CD4-positive, CD25-positive, alpha-beta regulatory T cell (primary cell): ENCODE measurements around the gene TNIK. TPM values are rescaled to one million over a fixed set of nuclear protein-coding genes. Genes with fewer than 3 reads are reported as not detected.

Experiments
- ATAC-seq, 2 donors: fragments of 150-1000 bp; cut with Tn5 transposase; one replicate each; pipeline ENCODE4 v1.10.0; 2021; ENCODE audit warnings: low read depth in 2 of 2, moderate number of reproducible peaks in 2 of 2, moderate library complexity in 1 of 2
- DNase-seq, 3 donors: peaks; one replicate each; pipeline versions ENCODE4 v3.0.0 to v3.0.0-alpha.2; 2012 to 2022; ENCODE audit warnings: mixed read lengths in 1 of 3
- H3K27ac ChIP-seq: one replicate; pipeline ENCODE4 v1.7.0; 2013; ENCODE audit warnings: mild to moderate bottlenecking, low read length; ENCODE audit not compliant: insufficient read depth, poor library complexity, severe bottlenecking
- H3K27me3 ChIP-seq: one replicate; pipeline ENCODE4 v1.7.0; 2013; ENCODE audit warnings: low read length; ENCODE audit not compliant: control insufficient read depth, insufficient read depth
- H3K36me3 ChIP-seq: one replicate; pipeline ENCODE4 v1.7.0; 2013; ENCODE audit warnings: mild to moderate bottlenecking, low read length, moderate library complexity; ENCODE audit not compliant: control insufficient read depth, insufficient read depth
- H3K4me1 ChIP-seq: 2 replicates; pipeline ENCODE4 v1.7.0; 2013; ENCODE audit warnings: mild to moderate bottlenecking, low read length; ENCODE audit not compliant: insufficient read depth, control insufficient read depth, poor library complexity, severe bottlenecking
- H3K4me3 ChIP-seq: one replicate; pipeline ENCODE4 v1.7.0; 2013; ENCODE audit warnings: low read depth, mild to moderate bottlenecking, low read length, moderate library complexity
- H3K9me3 ChIP-seq, 2 experiments: 1 replicate in 1 of 2; 2 replicates in 1 of 2; pipeline ENCODE4 v1.7.0; 2013; ENCODE audit warnings: low read length in 2 of 2, mild to moderate bottlenecking in 1 of 2, moderate library complexity in 1 of 2; ENCODE audit not compliant: control insufficient read depth in 2 of 2
- H3K27ac Mint-ChIP-seq, 3 donors: one replicate each; pipeline ENCODE4 v1.8.0; 2020 to 2022; ENCODE audit warnings: mild to moderate bottlenecking in 3 of 3, mixed read lengths in 3 of 3, moderate library complexity in 2 of 3
- H3K27me3 Mint-ChIP-seq: one replicate; pipeline ENCODE4 v1.8.0; 2022; ENCODE audit warnings: mild to moderate bottlenecking, mixed read lengths
- H3K36me3 Mint-ChIP-seq: one replicate; pipeline ENCODE4 v1.8.0; 2020; ENCODE audit warnings: mixed read lengths
- H3K4me1 Mint-ChIP-seq, 4 donors: one replicate each; pipeline ENCODE4 v1.8.0; 2020 to 2022; ENCODE audit warnings: mixed read lengths in 4 of 4, mild to moderate bottlenecking in 1 of 4
- H3K4me3 Mint-ChIP-seq, 4 donors: one replicate each; pipeline ENCODE4 v1.8.0; 2020 to 2022; ENCODE audit warnings: mild to moderate bottlenecking in 4 of 4, mixed read lengths in 4 of 4, moderate library complexity in 3 of 4
- H3K9me3 Mint-ChIP-seq, 7 donors: one replicate each; pipeline ENCODE4 v1.8.0; 2020 to 2022; ENCODE audit warnings: mixed read lengths in 7 of 7, mild to moderate bottlenecking in 3 of 7, moderate library complexity in 2 of 7
- polyA plus RNA-seq, 4 donors: library from polyadenylated mRNA; unstranded; fragments of 300-500 nt; fragmentation: Illumina TruSeq; gene quantifications; one replicate each; pipeline ENCODE4 v1.2.3, GENCODE V29; 2021
- total RNA-seq: library from RNA; stranded (reverse); gene quantifications from one replicate; pipeline ENCODE4 v1.2.3, GENCODE V29; 2022

TNIK gene
- total and polyA plus RNA-seq, 5 donors from 2014 or later, result 14.7 to 162 (median 22.3) TPM

DNA sequence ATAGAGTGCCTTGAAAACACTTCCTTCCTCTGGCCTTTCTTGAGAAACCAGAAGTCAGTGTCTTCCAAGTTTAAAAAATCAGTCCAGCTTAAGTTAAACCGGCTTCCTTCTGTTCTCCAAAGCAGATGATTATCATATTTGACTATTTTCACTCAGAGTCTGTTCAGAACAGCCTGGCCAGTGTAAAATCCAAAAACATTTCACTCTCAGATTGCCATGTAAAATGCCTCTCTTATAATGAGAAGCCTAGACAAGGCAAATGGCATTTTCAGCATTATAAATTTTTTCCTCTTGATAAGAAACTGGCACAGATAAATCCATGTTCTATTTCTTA is 193.5 kb downstream of the TNIK start:
- Histone ChIP-seq H3K36me3 (no peaks in the 10 kb centered on the region), H3K27ac (peak overlapping the region; percentile 64), H3K9me3 (no peaks in the 10 kb centered on the region), H3K4me3 (peak overlapping the region; percentile 75), H3K4me1 (peaks cover 80% of the 10 kb centered on the region), H3K27me3 (no peaks in the 10 kb centered on the region)
- H3K36me3 Mint-ChIP-seq, result peaks cover 8% of the 10 kb centered on the region
- peak overlapping the region; percentile 89 to 94 (median 92) for H3K27ac Mint-ChIP-seq
- H3K27me3 Mint-ChIP-seq, result no peaks in the 10 kb centered on the region
- H3K4me3 Mint-ChIP-seq, result peak overlapping the region; percentile 28 to 92 (median 74)
- DNase-seq (peak in 1 of 3 donors; percentile 34), ATAC-seq (no peak)
- H3K9me3 Mint-ChIP-seq, result peaks cover 0 to 3% (median 0%) of the 10 kb centered on the region in 7 donors
- peaks cover 61 to 99% (median 81%) of the 10 kb centered on the region in 4 donors for H3K4me1 Mint-ChIP-seq

DNA sequence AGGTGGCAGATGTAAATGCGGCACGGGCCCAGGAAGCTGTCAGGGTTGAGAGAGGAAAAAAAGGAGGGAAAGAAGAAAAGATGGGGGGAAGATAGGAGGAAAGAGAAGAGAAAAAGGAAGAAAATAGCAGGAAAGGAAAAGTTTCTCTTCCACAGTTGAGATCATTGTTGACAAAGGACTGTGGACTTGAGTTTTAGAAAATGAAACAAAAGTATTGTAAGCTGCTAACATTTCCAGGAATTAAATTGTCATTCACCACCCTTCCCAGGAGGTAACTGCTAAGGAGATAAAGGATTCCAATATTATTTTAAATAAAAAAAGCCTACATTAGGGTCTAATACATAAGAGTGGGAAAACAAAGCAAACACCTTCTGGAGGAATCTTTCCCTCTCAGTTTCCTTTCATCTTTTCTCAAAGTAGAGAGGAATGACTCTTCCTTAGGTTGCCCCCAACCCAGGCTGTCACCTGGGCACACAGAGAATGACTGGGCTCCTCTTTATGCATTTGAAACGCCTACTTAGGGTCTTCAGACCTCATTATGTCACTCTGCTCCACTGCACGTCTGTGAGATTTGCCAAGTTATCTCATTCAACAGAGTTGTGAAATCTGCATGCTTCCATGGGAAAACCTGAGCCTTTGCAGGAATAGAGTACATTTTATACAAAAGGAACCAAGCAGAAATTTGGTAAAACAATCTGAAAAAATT is 194.0 kb downstream of the TNIK start:
- Histone ChIP-seq H3K4me3 (peak overlapping the region; percentile 75), H3K27me3 (no peaks in the 10 kb centered on the region), H3K4me1 (peaks cover 80% of the 10 kb centered on the region), H3K27ac (peak overlapping the region; percentile 64), H3K36me3 (no peaks in the 10 kb centered on the region), H3K9me3 (no peaks in the 10 kb centered on the region)
- Mint-ChIP-seq H3K27ac (peak overlapping the region; percentile 89 to 94 (median 92)), H3K36me3 (peaks cover 8% of the 10 kb centered on the region), H3K27me3 (no peaks in the 10 kb centered on the region), H3K4me3 (peak overlapping the region; percentile 36 to 92 (median 82)), H3K4me1 (peaks cover 64 to 99% (median 84%) of the 10 kb centered on the region in 4 donors), H3K9me3 (peaks cover 0 to 3% (median 0%) of the 10 kb centered on the region in 7 donors)
- DNase-seq, result no peak
- ATAC-seq, result no peak

DNA sequence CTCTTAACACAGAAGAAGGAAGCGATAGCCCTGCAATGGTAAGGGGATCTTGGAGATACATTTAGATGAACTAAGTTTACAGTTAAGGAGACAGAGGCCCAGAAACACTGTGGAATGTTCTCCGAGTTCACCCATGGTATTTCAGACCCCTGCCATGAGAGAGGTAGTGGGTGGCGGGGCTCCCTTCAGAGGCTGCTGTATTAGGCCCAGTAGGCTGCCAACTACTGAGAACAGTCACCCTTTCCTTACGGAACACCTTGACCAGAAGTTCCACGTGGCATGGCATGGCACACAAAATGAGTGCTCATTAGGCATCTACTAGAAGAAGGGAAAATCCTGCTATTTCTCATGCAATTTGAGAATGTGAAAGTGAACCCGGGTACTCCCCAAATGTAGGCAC is 195.4 kb downstream of the TNIK start:
- Histone ChIP-seq H3K4me3 (no peak overlapping the region), H3K4me1 (peaks cover 78% of the 10 kb centered on the region), H3K36me3 (no peaks in the 10 kb centered on the region), H3K27me3 (no peaks in the 10 kb centered on the region), H3K9me3 (no peaks in the 10 kb centered on the region), H3K27ac (no peak overlapping the region)
- H3K4me1 Mint-ChIP-seq, result peaks cover 56 to 93% (median 80%) of the 10 kb centered on the region in 4 donors
- no peak overlapping the region for H3K4me3 Mint-ChIP-seq
- H3K27ac Mint-ChIP-seq, result peak overlapping the region in 1 of 3 donors; percentile 92
- peaks cover 0 to 3% (median 0%) of the 10 kb centered on the region in 7 donors for H3K9me3 Mint-ChIP-seq
- ATAC-seq (no peak), DNase-seq (no peak)
- peaks cover 8% of the 10 kb centered on the region for H3K36me3 Mint-ChIP-seq
- H3K27me3 Mint-ChIP-seq, result no peaks in the 10 kb centered on the region

DNA sequence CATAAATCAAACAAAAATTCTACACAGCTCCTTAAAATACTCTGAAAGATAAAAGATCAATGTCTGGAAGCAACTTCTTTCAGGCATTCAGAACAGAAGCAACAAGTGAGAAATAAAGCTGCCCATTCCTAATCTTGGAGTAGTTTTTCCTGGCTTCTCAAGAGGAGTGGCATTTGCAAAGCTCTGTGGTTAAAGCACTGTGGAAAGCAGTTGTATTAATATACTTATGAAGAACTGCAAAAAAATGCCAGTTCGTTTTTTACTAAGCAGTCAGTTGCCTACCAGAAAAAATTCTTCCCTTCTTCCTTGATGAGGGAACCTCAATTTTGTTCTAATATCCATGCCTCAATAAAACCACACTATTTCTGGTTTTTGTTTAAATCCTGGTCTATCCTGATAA is 197.8 kb downstream of the TNIK start:
- no peaks in the 10 kb centered on the region for H3K27me3 Mint-ChIP-seq
- H3K36me3 Mint-ChIP-seq, result peaks cover 17% of the 10 kb centered on the region
- Histone ChIP-seq H3K27ac (no peak overlapping the region), H3K4me3 (no peak overlapping the region), H3K4me1 (peaks cover 77% of the 10 kb centered on the region), H3K36me3 (no peaks in the 10 kb centered on the region), H3K9me3 (no peaks in the 10 kb centered on the region), H3K27me3 (no peaks in the 10 kb centered on the region)
- peak overlapping the region; percentile 21 to 71 (median 25) for H3K27ac Mint-ChIP-seq
- H3K4me3 Mint-ChIP-seq, result peak overlapping the region; percentile 2 to 53 (median 26)
- peaks cover 56 to 94% (median 80%) of the 10 kb centered on the region in 4 donors for H3K4me1 Mint-ChIP-seq
- no peak for DNase-seq
- no peak for ATAC-seq
- peaks cover 0 to 5% (median 0%) of the 10 kb centered on the region in 7 donors for H3K9me3 Mint-ChIP-seq

DNA sequence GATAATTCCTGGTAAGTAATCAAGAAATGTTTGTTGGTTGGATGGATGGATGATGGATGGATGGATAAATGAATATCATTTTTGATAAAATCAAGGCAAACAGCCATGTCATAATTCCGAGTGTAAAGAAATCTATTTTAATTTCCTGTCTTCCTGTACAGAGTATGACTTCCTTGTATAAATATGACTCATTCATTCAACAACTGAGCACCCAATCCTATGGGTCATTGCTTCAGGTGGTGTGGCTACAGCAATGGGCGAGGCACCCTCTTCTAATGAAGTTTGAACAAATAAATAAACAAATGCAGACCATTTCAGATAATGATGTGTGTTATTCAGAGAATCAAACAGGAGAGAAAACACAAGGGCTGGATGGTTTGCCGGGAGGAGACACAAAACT is 198.7 kb downstream of the TNIK start:
- Mint-ChIP-seq H3K9me3 (peaks cover 0 to 5% (median 0%) of the 10 kb centered on the region in 7 donors), H3K36me3 (peaks cover 17% of the 10 kb centered on the region), H3K27me3 (no peaks in the 10 kb centered on the region), H3K27ac (peak overlapping the region; percentile 0 to 70 (median 25)), H3K4me3 (peak overlapping the region in 3 of 4 donors; percentile 10 to 22 (median 12)), H3K4me1 (peaks cover 55 to 94% (median 80%) of the 10 kb centered on the region in 4 donors)
- H3K4me3 ChIP-seq, result peak overlapping the region; percentile 54
- peaks cover 77% of the 10 kb centered on the region for H3K4me1 ChIP-seq
- no peaks in the 10 kb centered on the region for H3K36me3 ChIP-seq
- H3K27ac ChIP-seq, result no peak overlapping the region
- ATAC-seq, result peak in 1 of 2 donors; percentile 33
- no peaks in the 10 kb centered on the region for H3K9me3 ChIP-seq
- no peak for DNase-seq
- no peaks in the 10 kb centered on the region for H3K27me3 ChIP-seq

DNA sequence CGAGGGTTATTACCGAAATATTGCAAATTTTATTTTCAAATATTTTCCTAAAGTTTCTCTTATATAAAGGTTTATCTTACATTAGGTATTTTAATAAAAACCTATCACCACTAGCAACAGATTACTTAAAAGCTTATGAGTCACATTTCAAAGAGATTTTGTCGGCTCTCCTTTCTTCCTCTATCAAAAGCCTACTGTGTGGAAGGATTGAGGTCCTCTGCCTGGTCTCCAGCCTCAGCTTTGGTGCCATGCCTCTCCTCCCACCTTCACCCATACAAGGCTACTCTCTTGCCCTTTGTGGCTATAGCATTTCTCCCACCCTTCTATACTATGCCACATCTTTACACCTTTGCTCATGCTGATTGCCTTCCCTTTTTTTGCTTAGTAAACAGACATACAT is 199.3 kb downstream of the TNIK start:
- H3K9me3 Mint-ChIP-seq, result peaks cover 0 to 5% (median 0%) of the 10 kb centered on the region in 7 donors
- peak overlapping the region; percentile 54 for H3K4me3 ChIP-seq
- H3K4me1 Mint-ChIP-seq, result peaks cover 54 to 94% (median 81%) of the 10 kb centered on the region in 4 donors
- H3K27ac Mint-ChIP-seq, result peak overlapping the region in 2 of 3 donors; percentile 25 to 31
- no peak overlapping the region for H3K27ac ChIP-seq
- H3K27me3 ChIP-seq, result no peaks in the 10 kb centered on the region
- no peak for ATAC-seq
- peak overlapping the region in 3 of 4 donors; percentile 1 to 22 (median 10) for H3K4me3 Mint-ChIP-seq
- H3K36me3 Mint-ChIP-seq, result peaks cover 16% of the 10 kb centered on the region
- H3K9me3 ChIP-seq, result no peaks in the 10 kb centered on the region
- H3K36me3 ChIP-seq, result no peaks in the 10 kb centered on the region
- H3K27me3 Mint-ChIP-seq, result no peaks in the 10 kb centered on the region
- H3K4me1 ChIP-seq, result peaks cover 77% of the 10 kb centered on the region
- no peak for DNase-seq

DNA sequence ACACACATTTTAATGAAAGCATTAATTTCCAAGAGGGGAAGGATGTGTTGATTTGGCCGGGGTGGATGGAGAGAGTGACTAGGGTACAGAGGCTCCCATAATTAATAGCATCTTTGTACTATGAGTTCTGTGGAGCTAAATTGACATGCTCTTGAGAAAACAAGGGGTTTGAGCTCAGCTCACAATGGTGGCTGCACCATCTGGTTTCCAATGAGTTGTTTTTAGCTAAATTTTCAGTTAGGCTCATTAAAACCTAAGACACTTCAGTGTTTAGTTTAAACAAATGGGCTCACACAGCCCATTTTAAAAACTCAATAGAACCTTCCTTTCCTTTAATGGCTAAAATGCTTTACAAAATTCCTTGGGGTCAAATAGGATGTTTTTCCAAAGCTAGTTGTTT is 199.7 kb downstream of the TNIK start:
- H3K27ac Mint-ChIP-seq, result peak overlapping the region in 1 of 3 donors; percentile 87
- Histone ChIP-seq H3K27ac (no peak overlapping the region), H3K4me1 (peaks cover 77% of the 10 kb centered on the region), H3K4me3 (peak overlapping the region; percentile 18), H3K27me3 (no peaks in the 10 kb centered on the region), H3K9me3 (no peaks in the 10 kb centered on the region), H3K36me3 (no peaks in the 10 kb centered on the region)
- peaks cover 51 to 94% (median 79%) of the 10 kb centered on the region in 4 donors for H3K4me1 Mint-ChIP-seq
- ATAC-seq (no peak), DNase-seq (no peak)
- peak overlapping the region in 2 of 4 donors; percentile 17 to 63 for H3K4me3 Mint-ChIP-seq
- peaks cover 14% of the 10 kb centered on the region for H3K36me3 Mint-ChIP-seq
- no peaks in the 10 kb centered on the region for H3K27me3 Mint-ChIP-seq
- peaks cover 0 to 5% (median 0%) of the 10 kb centered on the region in 7 donors for H3K9me3 Mint-ChIP-seq
